ENCODE measurements around the gene LKAAEAR1. TPM values are rescaled to one million over a fixed set of nuclear protein-coding genes. Genes with fewer than 3 reads are reported as not detected.

The LKAAEAR1 gene
- total and polyA plus RNA-seq, 2 of the 13 experiments (the other 11 are each of a cell fraction or from before 2014, with no cell fraction given), result not detected

GRCh38 chr20:64065062-64065973 lies 18.9 kb downstream of the LKAAEAR1 start (continued):
- TF ChIP-seq GMEB2 (CRISPR knock-in tag; IDR thresholded peaks at IDR 0.05; ENCODE audit: low read depth) (no peak), BATF2 (CRISPR knock-in tag; IDR thresholded peaks at IDR 0.05) (peak; percentile 84; the same call in 1 of the 2 replicates), ZHX2 (IDR thresholded peaks at IDR 0.05; ENCODE audit: low read depth) (peak; percentile 61; the same call in 1 of the 2 replicates), ZHX2 (CRISPR knock-in tag; IDR thresholded peaks at IDR 0.05; ENCODE audit: borderline replicate concordance) (no peak), RBAK (CRISPR knock-in tag; IDR thresholded peaks at IDR 0.05) (0 out of 2 replicates have a peak, but pooled peaks have one; percentile 16), ZNF772 (CRISPR knock-in tag; IDR thresholded peaks at IDR 0.05) (peak; percentile 68; the same call in 1 of the 2 replicates), ZNF326 (CRISPR knock-in tag; IDR thresholded peaks at IDR 0.05; ENCODE audit: borderline replicate concordance) (peak; percentile 96), ZFP36 (IDR thresholded peaks at IDR 0.05; ENCODE audit: borderline replicate concordance, low read depth, low read length, partially characterized antibody) (no peak), HBP1 (CRISPR knock-in tag; IDR thresholded peaks at IDR 0.05; ENCODE audit: low read depth) (no peak; the same call in 1 of the 2 replicates), ZNF737 (CRISPR knock-in tag; IDR thresholded peaks at IDR 0.05; ENCODE audit: borderline replicate concordance) (no peak), FOXO4 (CRISPR knock-in tag; conservative IDR thresholded peaks at IDR 0.05) (no peak), TEAD2 (CRISPR knock-in tag; IDR thresholded peaks at IDR 0.05) (peak; percentile 65; the same call in 1 of the 2 replicates), ISX (CRISPR knock-in tag; conservative IDR thresholded peaks at IDR 0.05) (no peak), CHD2 (IDR thresholded peaks at IDR 0.05; ENCODE audit: low read depth, low read length) (no peak), CHCHD3 (CRISPR knock-in tag; IDR thresholded peaks at IDR 0.05) (no peak; the same call in 1 of the 2 replicates), SCMH1 (CRISPR knock-in tag; IDR thresholded peaks at IDR 0.05; ENCODE audit: borderline replicate concordance) (no peak), TARDBP (CRISPR knock-in tag; IDR thresholded peaks at IDR 0.05) (peak; percentile 74; the same call in 1 of the 2 replicates)

Data from HepG2 (cell line).